IMR-90 (cell line): ENCODE data around the gene NEUROD4. TPM values are rescaled to one million over a fixed set of nuclear protein-coding genes. Genes with fewer than 3 reads are reported as not detected.

Source experiments
- ATAC-seq: fragments of 200-7000 bp; cut with Tn5 transposase; 2 replicates; pipeline ENCODE4 v1.9.1; 2020; ENCODE audit warnings: low read depth, mild to moderate bottlenecking, moderate library complexity
- BruUV-seq: library from RNA; stranded (reverse); fragments of 400-500 nt; replicated peaks from 2 replicates; lab custom pipeline; 2021; lab: Mats Ljungman, UMichigan
- CTCF ChIA-PET: fragments of 300-600 bp; formaldehyde crosslinking; extraction: SDS; loops from one replicate; lab custom pipeline; 2021; ENCODE audit warnings: antibody characterized with exemption; lab: Yijun Ruan, JAX
- POLR2A ChIA-PET: fragments of 300-600 bp; sonication (Branson Sonifier 250); formaldehyde crosslinking; loops from one replicate; lab custom pipeline; 2022; ENCODE audit warnings: antibody characterized with exemption; ENCODE audit not compliant: unreplicated experiment; lab: Charles Lee
- DNase-seq: peaks from one replicate; pipeline ENCODE4 v3.0.0; 2013
- H2AFZ ChIP-seq: replicated peaks from 2 replicates; pipeline ENCODE3; 2013; ENCODE audit warnings: low read length, mild to moderate bottlenecking; ENCODE audit not compliant: poor library complexity
- H2AK5ac ChIP-seq: 2 replicates; pipeline ENCODE4 v1.6.1; 2013; ENCODE audit warnings: low read depth, low read length, inconsistent platforms
- H2AK9ac ChIP-seq: replicated peaks from 2 replicates; pipeline ENCODE3; 2013; ENCODE audit warnings: mild to moderate bottlenecking, low read depth, low read length, moderate library complexity; ENCODE audit not compliant: poor library complexity
- H2BK120ac ChIP-seq: 2 replicates; pipeline ENCODE4 v1.6.1; 2013; ENCODE audit warnings: low read depth, low read length, inconsistent platforms
- H2BK15ac ChIP-seq: 3 replicates; pipeline ENCODE4 v1.6.1; 2013; ENCODE audit warnings: low read depth, low read length, inconsistent platforms
- H2BK20ac ChIP-seq: 2 replicates; pipeline ENCODE4 v1.6.1; 2013; ENCODE audit warnings: low read depth, mild to moderate bottlenecking, inconsistent platforms, low read length, moderate library complexity
- H2BK5ac ChIP-seq: 2 replicates; pipeline ENCODE4 v1.6.1; 2013; ENCODE audit warnings: mild to moderate bottlenecking, low read depth, low read length, inconsistent platforms; ENCODE audit not compliant: poor library complexity, severe bottlenecking
- H3K14ac ChIP-seq: replicated peaks from 2 replicates; pipeline ENCODE4 v1.6.1; 2013; ENCODE audit warnings: low read depth, low read length, inconsistent platforms
- H3K18ac ChIP-seq: 2 replicates; pipeline ENCODE4 v1.6.1; 2013; ENCODE audit warnings: low read depth, low read length, control low read depth
- H3K23ac ChIP-seq: 2 replicates; pipeline ENCODE4 v1.6.1; 2013; ENCODE audit warnings: low read depth, low read length, inconsistent platforms
- H3K27ac ChIP-seq: 2 replicates; pipeline ENCODE4 v1.5.1; 2013; ENCODE audit warnings: mild to moderate bottlenecking, control low read depth, low read length; ENCODE audit not compliant: insufficient read depth
- H3K27me3 ChIP-seq: 2 replicates; pipeline ENCODE4 v1.6.1; 2013; ENCODE audit warnings: low read length; ENCODE audit not compliant: control insufficient read depth, insufficient read depth
- H3K36me3 ChIP-seq: 2 replicates; pipeline ENCODE4 v1.6.1; 2013; ENCODE audit warnings: low read length, mixed read lengths; ENCODE audit not compliant: control insufficient read depth, insufficient read depth
- H3K4ac ChIP-seq: 2 replicates; pipeline ENCODE4 v1.6.1; 2013; ENCODE audit warnings: low read depth, low read length, inconsistent platforms
- H3K4me1 ChIP-seq: 2 replicates; pipeline ENCODE4 v1.6.1; 2013; ENCODE audit warnings: low read length, mixed read lengths; ENCODE audit not compliant: control insufficient read depth, insufficient read depth
- H3K4me2 ChIP-seq: 2 replicates; pipeline ENCODE4 v1.6.1; 2013; ENCODE audit warnings: low read depth, mild to moderate bottlenecking, control low read depth, low read length, moderate library complexity
- H3K4me3 ChIP-seq: 2 replicates; pipeline ENCODE4 v1.5.1; 2013; ENCODE audit warnings: low read depth, mild to moderate bottlenecking, control low read depth, low read length, moderate library complexity; ENCODE audit not compliant: insufficient read depth
- H3K56ac ChIP-seq: 2 replicates; pipeline ENCODE4 v1.6.1; 2013; ENCODE audit warnings: low read length, inconsistent platforms; ENCODE audit not compliant: insufficient read depth; ENCODE audit errors: extremely low read depth
- H3K79me1 ChIP-seq, 2 experiments: 2 replicates each; pipeline ENCODE4 v1.6.1; 2013; ENCODE audit warnings: low read length in 2 of 2, inconsistent platforms in 1 of 2, low read depth in 1 of 2
- H3K9ac ChIP-seq: 2 replicates; pipeline ENCODE4 v1.6.1; 2013; ENCODE audit warnings: low read depth, low read length, control low read depth
- H3K9me1 ChIP-seq: 2 replicates; pipeline ENCODE4 v1.6.1; 2013; ENCODE audit warnings: low read length, inconsistent platforms; ENCODE audit not compliant: insufficient read depth
- H3K9me3 ChIP-seq: 2 replicates; pipeline ENCODE4 v1.6.1; 2013; ENCODE audit warnings: low read length; ENCODE audit not compliant: control insufficient read depth, insufficient read depth
- H4K20me1 ChIP-seq: 2 replicates; pipeline ENCODE4 v1.6.1; 2013; ENCODE audit warnings: low read length, inconsistent platforms; ENCODE audit not compliant: insufficient read depth
- H4K5ac ChIP-seq: 2 replicates; pipeline ENCODE4 v1.6.1; 2013; ENCODE audit warnings: mild to moderate bottlenecking, low read depth, low read length, control low read depth
- H4K8ac ChIP-seq, 2 experiments: 2 replicates each; pipeline ENCODE4 v1.6.1; 2013; ENCODE audit warnings: low read depth in 2 of 2, low read length in 2 of 2, control low read depth in 1 of 2, inconsistent platforms in 1 of 2
- H4K91ac ChIP-seq: 2 replicates; pipeline ENCODE4 v1.6.1; 2013; ENCODE audit warnings: low read depth, low read length, inconsistent platforms; ENCODE audit not compliant: insufficient read depth
- CTCF ChIP-seq: conservative IDR thresholded peaks from 2 replicates; pipeline ENCODE4 v1.5.1; 2012; ENCODE audit warnings: mild to moderate bottlenecking, low read depth, low read length, improper control_type of control experiment
- ELK1 ChIP-seq: fragments of 150-350 bp; IDR thresholded peaks from 2 replicates; pipeline ENCODE4 v1.6.1; 2016; ENCODE audit warnings: low read depth, mild to moderate bottlenecking, low read length, moderate library complexity, borderline replicate concordance
- FOS ChIP-seq: fragments of 150-350 bp; IDR thresholded peaks from 2 replicates; pipeline ENCODE4 v1.6.1; 2016; ENCODE audit warnings: low read depth, low read length
- MAFK ChIP-seq: IDR thresholded peaks from 2 replicates; pipeline ENCODE4 v1.6.1; 2012; ENCODE audit warnings: low read depth, low read length, improper control_type of control experiment
- MXI1 ChIP-seq: IDR thresholded peaks from 2 replicates; pipeline ENCODE4 v1.6.1; 2012; ENCODE audit warnings: low read depth, mild to moderate bottlenecking, low read length, moderate library complexity, borderline replicate concordance
- RFX5 ChIP-seq: IDR thresholded peaks from 2 replicates; pipeline ENCODE4 v1.8.0; 2012; ENCODE audit warnings: low read depth, mild to moderate bottlenecking, low read length, moderate library complexity
- WGBS, 2 experiments: methylation state at CpG; one replicate each; pipeline versions ENCODE4 v1.1.5 to v1.1.7; 2013; ENCODE audit warnings: missing lambda C conversion rate in 2 of 2; ENCODE audit not compliant: insufficient read length in 1 of 2; ENCODE audit errors: extremely low coverage in 2 of 2; 5-methylcytosine and 5-hydroxymethylcytosine counted together
- dilution Hi-C: fragments of 300-500 bp; cut with HindIII; formaldehyde crosslinking; loops from one replicate; pipeline ENCODE4 v1.14.3; 2018; ENCODE audit warnings: low sequenced_read_pairs; ENCODE audit not compliant: unreplicated experiment
- in situ Hi-C: fragments of 300-500 bp; cut with MboI; formaldehyde crosslinking; loops from 3 replicates; pipeline ENCODE4 v1.14.3; 2019; ENCODE audit warnings: low sequenced_read_pairs, inconsistent platforms, mixed read lengths
- intact Hi-C: fragments of 100-400 bp; cut with micrococcal nuclease; formaldehyde crosslinking; loops from 2 replicates; pipeline ENCODE4 v1.10.0; 2022
- polyA plus RNA-seq, 3 experiments: library from polyadenylated mRNA; depleted of rRNA; stranded (reverse); fragments of >200 nt; gene quantifications; 2 replicates each; pipeline ENCODE4 v1.2.3, GENCODE V29; 2012; ENCODE audit warnings: low replicate concordance in 1 of 3
- total RNA-seq: library from RNA; depleted of rRNA; stranded (reverse); fragments of >200 nt; gene quantifications from 2 replicates; pipeline ENCODE4 v1.2.3, GENCODE V29; 2012

Gene NEUROD4
- total and polyA plus RNA-seq, 2 of the 4 experiments (the other 2 are of a cell fraction), result not detected

GRCh38 chr12:54973556-54973955 lies 46.2 kb upstream of the NEUROD4 start:
- no peak overlapping the region for H2AK9ac ChIP-seq
- no peak overlapping the region for H4K5ac ChIP-seq
- no peaks in the 10 kb centered on the region for H3K4me1 ChIP-seq
- no peaks in the 10 kb centered on the region for H3K79me1 ChIP-seq
- ATAC-seq (no peak), DNase-seq (no peak)
- H4K91ac ChIP-seq, result no peak overlapping the region
- no peak overlapping the region for H3K27ac ChIP-seq
- no peak overlapping the region for H3K4me3 ChIP-seq
- TF ChIP-seq RFX5 (no peak), CTCF (no peak), MXI1 (no peak), MAFK (no peak), FOS (no peak), ELK1 (no peak)
- no peak overlapping the region for H2BK15ac ChIP-seq
- CTCF ChIA-PET, result interaction anchor here (0.9 kb wide), 1 partner anchor 19 kb away, joined by 3 read pairs; no protein-coding TSS in a partner anchor
- no peak overlapping the region for H3K14ac ChIP-seq
- no peaks in the 10 kb centered on the region for H3K9me3 ChIP-seq
- H4K20me1 ChIP-seq, result no peaks in the 10 kb centered on the region
- H3K23ac ChIP-seq, result no peak overlapping the region
- H2AFZ ChIP-seq, result no peak overlapping the region
- no peak overlapping the region for H3K9ac ChIP-seq
- in situ Hi-C loops, result no loop called here
- no TSS peak for BruUV-seq
- peaks cover 1% of the 10 kb centered on the region; the same call in 1 of the 2 replicates for H3K27me3 ChIP-seq
- no peaks in the 10 kb centered on the region for H3K9me1 ChIP-seq
- H2BK5ac ChIP-seq, result no peak overlapping the region
- no peak overlapping the region for H2BK20ac ChIP-seq
- no peak overlapping the region for H3K56ac ChIP-seq
- no peak overlapping the region for H2AK5ac ChIP-seq
- H3K4ac ChIP-seq, result no peak overlapping the region
- no peak overlapping the region for H4K8ac ChIP-seq
- intact Hi-C loops, result no loop called here
- H3K18ac ChIP-seq, result no peak overlapping the region
- dilution Hi-C loops, result no loop called here
- H2BK120ac ChIP-seq, result no peak overlapping the region
- WGBS, 2 experiments, result no CpG with 5 or more reads among the region's 3 CpGs
- H3K4me2 ChIP-seq, result no peak overlapping the region
- POLR2A ChIA-PET, result no interaction called here
- no peaks in the 10 kb centered on the region for H3K36me3 ChIP-seq
